Measurements from ENCODE around the gene LRRK1.

The LRRK1 gene

GRCh38 chr15:100898661-100899462 is 20.3 kb upstream of the LRRK1 start:
- no peak for TF ChIP-seq EP300 (IDR thresholded peaks at IDR 0.05; ENCODE audit: borderline replicate concordance)
- TF ChIP-seq FOXM1 (IDR thresholded peaks at IDR 0.05; ENCODE audit: borderline replicate concordance, low read depth): no peak
- TF ChIP-seq CREB1 (IDR thresholded peaks at IDR 0.05; ENCODE audit: low read depth): no peak
- TF ChIP-seq YY1 (IDR thresholded peaks at IDR 0.05; ENCODE audit: low read depth): no peak
- no peak for TF ChIP-seq USF1 (IDR thresholded peaks at IDR 0.05)
- TF ChIP-seq RAD21 (IDR thresholded peaks at IDR 0.05; ENCODE audit: low read depth): no peak
- no peak for TF ChIP-seq TAF1 (IDR thresholded peaks at IDR 0.05; ENCODE audit: low read depth)
- TF ChIP-seq MAX (IDR thresholded peaks at IDR 0.05): no peak
- no peak for TF ChIP-seq REST (IDR thresholded peaks at IDR 0.05; ENCODE audit: low read depth)
- TF ChIP-seq ZBTB7A (IDR thresholded peaks at IDR 0.05; ENCODE audit: low read depth): no peak

GRCh38 chr15:100899601-100900000 is 19.6 kb upstream of the LRRK1 start:
- no peak for TF ChIP-seq NFIC (IDR thresholded peaks at IDR 0.05)
- TF ChIP-seq TAF1 (IDR thresholded peaks at IDR 0.05; ENCODE audit: low read depth): no peak
- no peak for TF ChIP-seq REST (IDR thresholded peaks at IDR 0.05; ENCODE audit: low read depth)
- TF ChIP-seq FOXM1 (IDR thresholded peaks at IDR 0.05; ENCODE audit: borderline replicate concordance, low read depth): no peak
- TF ChIP-seq YY1 (IDR thresholded peaks at IDR 0.05; ENCODE audit: low read depth): no peak
- TF ChIP-seq CREB1 (IDR thresholded peaks at IDR 0.05; ENCODE audit: low read depth): no peak
- no peak for TF ChIP-seq MAX (IDR thresholded peaks at IDR 0.05)
- no peak for TF ChIP-seq EGR1 (IDR thresholded peaks at IDR 0.05)
- no peak for TF ChIP-seq TEAD4 (IDR thresholded peaks at IDR 0.05)
- TF ChIP-seq USF1 (IDR thresholded peaks at IDR 0.05): no peak
- TF ChIP-seq ZBTB7A (IDR thresholded peaks at IDR 0.05; ENCODE audit: low read depth): no peak
- no peak for TF ChIP-seq RAD21 (IDR thresholded peaks at IDR 0.05; ENCODE audit: low read depth)
- TF ChIP-seq TCF12 (IDR thresholded peaks at IDR 0.05; ENCODE audit: low read depth): no peak
- no peak for TF ChIP-seq EP300 (IDR thresholded peaks at IDR 0.05; ENCODE audit: borderline replicate concordance)

GRCh38 chr15:100900136-100900794 is 18.9 kb upstream of the LRRK1 start:
- TF ChIP-seq MAX (IDR thresholded peaks at IDR 0.05) (no peak), CEBPB (IDR thresholded peaks at IDR 0.05) (no peak), RAD21 (IDR thresholded peaks at IDR 0.05; ENCODE audit: low read depth) (no peak), USF1 (IDR thresholded peaks at IDR 0.05) (no peak), CREB1 (IDR thresholded peaks at IDR 0.05; ENCODE audit: low read depth) (no peak), EGR1 (IDR thresholded peaks at IDR 0.05) (no peak), EP300 (IDR thresholded peaks at IDR 0.05; ENCODE audit: borderline replicate concordance) (no peak), TAF1 (IDR thresholded peaks at IDR 0.05; ENCODE audit: low read depth) (no peak), TCF12 (IDR thresholded peaks at IDR 0.05; ENCODE audit: low read depth) (no peak), YY1 (IDR thresholded peaks at IDR 0.05; ENCODE audit: low read depth) (no peak), ZBTB7A (IDR thresholded peaks at IDR 0.05; ENCODE audit: low read depth) (no peak), NFIC (IDR thresholded peaks at IDR 0.05) (no peak), REST (IDR thresholded peaks at IDR 0.05; ENCODE audit: low read depth) (no peak), FOXM1 (IDR thresholded peaks at IDR 0.05; ENCODE audit: borderline replicate concordance, low read depth) (no peak), TEAD4 (IDR thresholded peaks at IDR 0.05) (no peak)
